ENCODE results near the gene ASXL2. TPM values are rescaled to one million over a fixed set of nuclear protein-coding genes. Genes with fewer than 3 reads are reported as not detected.
"Not testable (repeated sequence)": the region's sequence is repeated elsewhere in the genome, so short reads cannot be mapped to it uniquely, and the experiment has no call there.

Gene ASXL2
- total and polyA plus RNA-seq, 2 donors from 2014 or later: 2.6 to 41.0 TPM

GRCh38 chr2:25913696-25913973 is 35.3 kb upstream of the ASXL2 start:
- H3K27ac ChIP-seq (ENCODE audit: low read depth in 2 of 2, low read length in 2 of 2); H3K9ac ChIP-seq (ENCODE audit: low read length in 3 of 3); H3K4me1 ChIP-seq (ENCODE audit: control insufficient read depth in 2 of 3, insufficient read depth in 2 of 3, low read depth in 1 of 3, low read length in 3 of 3); H3K27me3 ChIP-seq (ENCODE audit: control insufficient read depth, insufficient read depth, low read length); H3K4me3 ChIP-seq (ENCODE audit: low read length in 3 of 3); H3K9me3 ChIP-seq (ENCODE audit: control insufficient read depth in 2 of 3, insufficient read depth in 1 of 3, low read length in 3 of 3); intact Hi-C loops (cut with DNase I); H3K36me3 ChIP-seq (ENCODE audit: control insufficient read depth in 2 of 3, insufficient read depth in 3 of 3, low read length in 3 of 3); FAIRE-seq: not testable (repeated sequence)
- DNase-seq: peak in 1 of 5 donors; percentile 43

GRCh38 chr2:25912851-25913695 is 34.8 kb upstream of the ASXL2 start:
- peak in 2 of 5 donors; percentile 4 to 19 for DNase-seq
- FAIRE-seq: no peak
- no peak overlapping the region for H3K27ac ChIP-seq (ENCODE audit: low read depth in 2 of 2, low read length in 2 of 2)

GRCh38 chr2:25909574-25909973 is 31.3 kb upstream of the ASXL2 start:
- intact Hi-C loops (cut with DNase I); H3K4me1 ChIP-seq (ENCODE audit: control insufficient read depth in 2 of 3, insufficient read depth in 2 of 3, low read depth in 1 of 3, low read length in 3 of 3); FAIRE-seq; H3K27ac ChIP-seq (ENCODE audit: low read depth in 2 of 2, low read length in 2 of 2); H3K27me3 ChIP-seq (ENCODE audit: control insufficient read depth, insufficient read depth, low read length); H3K4me3 ChIP-seq (ENCODE audit: low read length in 3 of 3); H3K9me3 ChIP-seq (ENCODE audit: control insufficient read depth in 2 of 3, insufficient read depth in 1 of 3, low read length in 3 of 3); H3K9ac ChIP-seq (ENCODE audit: low read length in 3 of 3); DNase-seq; H3K36me3 ChIP-seq (ENCODE audit: control insufficient read depth in 2 of 3, insufficient read depth in 3 of 3, low read length in 3 of 3): not testable (repeated sequence)

More at GRCh38 chr2:25912851-25913695, 34.8 kb upstream of the ASXL2 start:
- Histone ChIP-seq H3K4me3 (ENCODE audit: low read length in 3 of 3) (no peak overlapping the region), H3K36me3 (ENCODE audit: control insufficient read depth in 2 of 3, insufficient read depth in 3 of 3, low read length in 3 of 3) (no peaks in the 10 kb centered on the region), H3K9me3 (ENCODE audit: control insufficient read depth in 2 of 3, insufficient read depth in 1 of 3, low read length in 3 of 3) (no peaks in the 10 kb centered on the region), H3K9ac (ENCODE audit: low read length in 3 of 3) (no peak overlapping the region), H3K27me3 (ENCODE audit: control insufficient read depth, insufficient read depth, low read length) (no peaks in the 10 kb centered on the region), H3K4me1 (ENCODE audit: control insufficient read depth in 2 of 3, insufficient read depth in 2 of 3, low read depth in 1 of 3, low read length in 3 of 3) (no peaks in the 10 kb centered on the region)
- TF ChIP-seq CTCF (IDR thresholded peaks at IDR 0.05; ENCODE audit: borderline replicate concordance, extremely low read depth, insufficient read depth): no peak
- intact Hi-C loops (cut with DNase I): no loop called here

- TF ChIP-seq CTCF (IDR thresholded peaks at IDR 0.05; ENCODE audit: borderline replicate concordance, extremely low read depth, insufficient read depth): no peak
- H3K27ac ChIP-seq (ENCODE audit: low read depth in 2 of 2, low read length in 2 of 2): no peak overlapping the region
- H3K9me3 ChIP-seq (ENCODE audit: control insufficient read depth in 2 of 3, insufficient read depth in 1 of 3, low read length in 3 of 3): no peaks in the 10 kb centered on the region
- no peaks in the 10 kb centered on the region for H3K36me3 ChIP-seq (ENCODE audit: control insufficient read depth in 2 of 3, insufficient read depth in 3 of 3, low read length in 3 of 3)
- intact Hi-C loops (cut with DNase I): no loop called here
- no peak overlapping the region for H3K4me3 ChIP-seq (ENCODE audit: low read length in 3 of 3)
- FAIRE-seq (no peak), DNase-seq (peak in 1 of 5 donors; percentile 5)
- no peak overlapping the region for H3K9ac ChIP-seq (ENCODE audit: low read length in 3 of 3)
- H3K27me3 ChIP-seq (ENCODE audit: control insufficient read depth, insufficient read depth, low read length): no peaks in the 10 kb centered on the region
- no peaks in the 10 kb centered on the region for H3K4me1 ChIP-seq (ENCODE audit: control insufficient read depth in 2 of 3, insufficient read depth in 2 of 3, low read depth in 1 of 3, low read length in 3 of 3)
Observed at GRCh38 chr2:25905126-25905525, 26.8 kb upstream of the ASXL2 start.

Data from kidney (tissue), 14 donors.